Stimulated activated CD8-positive, alpha-beta memory T cell treated with anti-CD3 and anti-CD28 coated beads, Interleukin-12 subunit alpha, Interleukin-12 subunit beta, amount 100 ng/mL, for 1 hour (primary cell): ENCODE data around the gene TRIM31.
A peak's percentile ranks its signal among the peaks of the same experiment; 100 is the strongest.

Experiments
- DNase-seq: peaks from one replicate; pipeline ENCODE4 v3.0.0-alpha.2; 2020; ENCODE audit warnings: low read depth

TRIM31 gene

DNA sequence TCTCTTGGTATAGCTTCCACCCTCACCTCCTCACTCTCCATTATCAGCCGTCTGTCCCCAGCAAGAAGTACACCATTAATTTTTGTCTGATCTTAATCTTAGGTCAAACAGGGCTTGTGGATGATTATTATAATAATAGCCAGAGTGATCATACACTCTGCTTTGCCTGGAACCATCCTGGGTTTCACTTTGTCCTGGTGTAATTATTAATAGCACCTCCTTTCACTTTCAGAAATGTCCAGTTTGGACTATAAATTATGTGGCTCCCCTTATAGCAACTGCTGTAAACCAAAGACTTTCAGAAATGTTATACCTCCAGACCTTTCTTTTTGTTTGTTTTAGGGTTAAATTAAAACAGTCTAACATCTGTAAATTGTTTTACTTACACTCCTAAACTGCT is 951 bp upstream of the TRIM31 start:
- DNase-seq = no peak

- DNase-seq = no peak
Measured at GRCh38 chr6:30112402-30112994, 392 bp downstream of the TRIM31 start.

DNA sequence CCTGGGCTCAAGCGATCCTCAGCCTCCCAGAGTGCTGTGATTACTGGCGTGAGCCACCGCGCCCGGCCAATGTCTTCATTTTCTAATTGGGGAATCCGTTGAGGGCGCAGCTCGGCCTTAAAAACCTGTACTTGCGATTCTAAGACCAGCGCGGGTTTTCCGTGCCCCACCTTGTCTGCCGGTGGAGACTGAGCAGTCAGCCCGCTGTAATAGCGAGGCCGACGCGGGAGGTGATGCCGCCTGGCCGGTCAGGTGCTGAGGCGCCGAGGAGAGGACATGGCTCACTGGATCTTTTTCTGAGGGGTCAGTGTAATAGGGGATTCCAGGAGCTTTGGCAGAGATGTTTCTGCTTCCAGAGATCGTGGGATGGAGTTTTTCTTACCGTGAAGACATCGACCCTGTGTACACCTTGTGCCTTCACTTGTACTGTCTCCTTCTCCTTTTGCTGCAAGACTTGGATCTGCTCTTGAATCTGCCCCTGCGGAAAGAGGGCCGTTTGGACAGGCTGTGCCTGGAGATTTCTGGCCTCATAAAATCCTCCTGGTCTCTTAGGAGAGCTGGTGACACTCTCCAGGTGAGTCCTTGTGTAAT is 1.5 kb downstream of the TRIM31 start:
- DNase-seq = no peak

DNA sequence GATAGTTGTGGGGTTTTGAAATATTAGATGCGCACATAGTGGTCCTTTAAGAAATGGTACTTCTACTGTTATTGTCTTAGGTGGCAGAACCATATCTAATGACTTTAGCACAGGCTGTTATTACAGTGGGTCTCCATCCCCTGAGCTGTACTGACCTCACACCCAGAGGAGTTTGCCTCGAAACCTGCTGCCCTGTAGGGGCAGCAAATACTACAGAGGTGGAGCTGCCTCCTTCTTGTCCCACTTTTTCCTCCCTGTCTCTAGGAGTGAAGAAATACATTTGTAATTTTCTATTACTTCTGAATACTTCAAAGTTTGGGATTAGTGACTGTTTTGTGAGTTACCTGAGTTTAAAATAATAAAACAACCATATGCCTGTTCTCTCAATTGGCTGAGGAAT is 8.2 kb downstream of the TRIM31 start:
- DNase-seq = no peak

- DNase-seq = no peak
Measured at GRCh38 chr6:30103872-30104179, 9.1 kb downstream of the TRIM31 start.

DNA sequence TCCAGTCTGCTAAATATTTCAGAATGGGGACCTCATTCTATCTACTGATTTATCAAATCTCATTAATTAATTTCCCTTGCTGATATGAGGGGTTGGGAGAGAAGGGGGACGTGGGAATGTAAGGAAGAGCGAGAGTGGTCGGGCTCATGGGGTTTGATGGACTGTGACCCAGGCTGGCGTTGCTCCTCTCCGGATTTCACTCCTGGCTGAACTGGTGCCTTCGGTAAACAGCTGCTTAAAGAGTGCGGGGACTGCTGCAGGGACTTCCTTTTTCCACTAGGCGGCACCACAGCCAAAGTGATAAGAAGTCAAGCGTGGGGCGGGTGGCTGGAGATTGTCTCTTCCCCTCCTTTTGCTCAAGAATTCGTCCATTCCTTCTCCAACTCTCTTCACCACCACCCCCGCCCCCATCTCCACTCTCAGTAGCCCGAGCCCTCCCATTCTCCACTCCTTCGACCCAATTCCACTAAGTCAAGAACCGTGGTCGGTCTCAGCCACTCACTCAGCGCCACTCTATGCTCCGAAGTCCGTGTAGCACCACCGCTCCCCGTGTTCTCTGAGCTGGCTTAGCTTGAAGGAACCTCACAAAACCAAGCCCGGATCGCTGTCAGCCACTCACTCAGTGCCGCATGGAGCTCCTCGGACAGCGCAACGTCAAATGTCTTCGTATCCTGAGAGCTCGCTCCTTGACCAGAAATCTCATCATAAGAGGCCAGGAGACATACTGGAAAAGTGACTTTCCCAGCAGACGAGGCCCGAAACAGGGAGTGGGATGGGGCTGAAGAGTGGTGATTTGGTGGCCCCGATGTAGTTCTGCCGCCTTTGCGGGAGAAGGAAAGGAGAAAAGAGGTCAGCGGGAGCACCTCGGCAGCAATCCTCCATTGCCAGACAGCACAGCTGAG is 9.7 kb downstream of the TRIM31 start:
- peak; percentile 73 for DNase-seq

DNA sequence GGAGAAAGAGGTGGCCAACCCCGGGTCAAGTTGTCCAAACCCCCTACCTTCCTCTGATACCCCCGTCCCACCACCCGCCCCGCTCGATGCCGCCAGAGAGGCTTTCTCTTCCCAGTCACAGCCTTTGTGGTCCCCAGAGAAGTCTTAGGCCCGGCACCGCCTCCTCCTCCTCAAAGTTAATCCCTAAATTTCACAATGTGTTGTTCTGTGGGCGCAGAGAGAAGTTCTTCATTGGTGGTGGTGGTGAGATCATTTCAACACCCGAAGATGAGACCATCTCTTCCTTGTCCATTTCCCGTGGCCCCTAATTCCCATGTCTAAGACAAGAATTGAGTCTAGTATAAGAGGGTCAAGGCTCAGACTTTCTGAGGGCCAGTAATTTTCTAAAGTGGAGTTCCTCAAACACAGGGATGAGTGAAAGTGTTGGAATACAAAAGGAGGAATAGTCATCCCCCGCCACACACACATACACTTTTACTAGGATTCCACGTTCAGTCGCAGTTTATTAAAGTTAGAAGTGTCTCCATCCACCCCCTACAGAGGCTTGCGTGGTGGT is 10.4 kb downstream of the TRIM31 start:
- DNase-seq = no peak

DNA sequence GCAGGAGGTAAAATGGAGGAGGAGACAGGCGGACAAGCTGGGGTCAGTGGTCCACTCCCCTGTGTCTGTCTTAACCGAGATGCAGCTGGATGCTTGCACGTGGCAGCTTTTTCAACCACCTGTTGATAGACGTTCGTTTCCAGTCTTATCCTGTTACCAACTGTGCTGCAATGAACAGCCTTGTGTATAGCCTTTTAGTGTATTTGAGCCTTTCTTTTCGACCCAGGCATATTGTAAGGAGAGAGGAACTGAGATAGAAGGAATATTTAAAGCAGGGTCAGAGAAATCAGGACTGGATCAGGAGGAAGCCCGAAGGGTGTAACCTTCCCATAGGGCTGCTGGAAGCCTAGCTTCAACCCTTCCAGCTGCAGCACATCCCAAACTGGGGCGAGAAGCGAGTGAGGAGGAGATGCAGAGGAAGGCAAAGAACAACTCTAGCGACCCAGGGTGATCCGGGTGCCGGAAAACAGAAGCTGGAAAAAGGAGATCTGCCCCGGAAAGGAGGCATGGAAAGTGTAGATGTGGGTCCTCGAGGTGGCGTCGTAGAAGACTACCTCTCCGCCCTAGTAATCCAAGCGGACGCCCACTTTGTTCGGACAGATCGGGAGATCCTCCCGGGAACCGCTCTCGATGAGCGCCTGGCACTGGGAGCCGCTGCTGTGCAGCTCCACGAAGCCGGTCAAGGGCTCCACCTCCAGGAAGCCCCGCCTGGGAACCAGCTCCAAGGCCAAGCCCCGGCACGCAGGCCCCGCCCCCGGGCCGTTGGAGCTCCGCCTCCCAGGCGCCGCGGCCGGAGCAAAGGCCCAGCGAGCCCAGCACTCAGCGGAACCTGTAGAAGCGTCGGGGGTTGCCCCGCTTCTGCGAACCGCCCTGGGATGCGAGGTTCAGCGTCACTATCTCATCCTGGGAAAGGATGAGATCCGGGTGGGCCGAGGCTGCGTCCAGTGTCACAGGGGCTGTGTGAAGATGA is 11.2 kb downstream of the TRIM31 start:
- peak; percentile 37 for DNase-seq

DNA sequence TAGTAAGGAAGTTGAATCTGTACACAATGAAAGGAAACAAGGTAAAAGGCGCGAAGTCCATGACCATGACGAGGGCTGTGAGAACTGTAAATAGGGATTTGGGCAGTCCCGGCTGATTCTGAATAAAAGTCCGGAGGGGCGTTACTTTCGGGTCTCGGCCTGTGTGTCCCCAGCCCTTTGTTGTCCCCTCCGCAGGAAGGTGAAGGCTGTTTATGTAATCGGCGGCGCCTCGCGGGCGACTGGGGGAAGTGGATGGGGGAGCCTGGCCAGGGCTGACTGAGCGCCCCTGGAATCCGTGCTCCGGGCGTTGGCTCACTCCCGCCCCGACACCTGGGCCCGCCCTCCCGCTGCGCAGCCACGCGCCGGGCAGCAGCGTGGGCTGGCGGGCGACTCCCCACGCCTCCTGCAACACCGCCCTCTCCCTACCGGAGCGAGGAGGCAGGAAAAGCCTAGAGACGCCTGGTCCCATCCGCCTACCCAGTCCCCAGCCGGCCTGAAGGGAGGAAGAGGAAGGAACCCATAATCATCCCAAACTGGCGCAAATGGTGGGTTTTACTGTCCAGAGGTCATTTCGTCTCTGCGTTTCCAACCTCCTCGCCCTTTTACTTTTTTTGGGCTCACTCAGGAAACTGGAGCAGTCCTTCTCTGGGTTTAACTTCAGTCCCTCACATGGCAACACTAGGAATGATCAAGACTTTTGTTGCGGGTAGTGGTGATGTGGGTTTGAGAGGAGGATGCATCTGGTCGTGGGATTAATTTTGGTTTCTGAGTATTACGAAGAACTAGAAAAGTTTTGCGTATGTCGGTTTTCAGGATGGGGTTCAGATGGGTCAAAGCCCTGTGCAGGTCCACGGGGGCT is 12.1 kb downstream of the TRIM31 start:
- no peak for DNase-seq

DNA sequence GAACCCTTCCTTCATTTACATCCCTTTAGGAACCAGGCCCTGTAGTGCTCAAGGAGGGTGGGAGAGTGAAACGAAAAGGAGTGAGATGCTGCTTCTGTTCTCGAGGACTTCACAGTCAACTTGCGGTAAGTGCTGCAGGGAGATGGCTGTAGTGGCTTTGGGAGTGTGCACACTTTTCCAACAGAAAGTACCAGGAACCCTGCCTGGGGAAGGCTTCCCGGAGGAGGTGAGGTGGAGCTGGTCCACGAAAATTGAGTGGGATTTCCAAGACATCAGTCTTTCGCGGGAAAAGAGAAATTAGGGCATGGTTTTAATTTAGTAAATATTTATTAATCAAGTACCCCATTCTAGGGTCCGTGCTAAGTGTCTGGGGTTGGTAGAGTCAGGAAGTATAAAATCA is 12.7 kb downstream of the TRIM31 start:
- no peak for DNase-seq

- DNase-seq = no peak
Measured at GRCh38 chr6:30097902-30098768, 14.8 kb downstream of the TRIM31 start.

GRCh38 chr6:30096829-30097228 is 16.1 kb downstream of the TRIM31 start:
- DNase-seq = no peak

DNA sequence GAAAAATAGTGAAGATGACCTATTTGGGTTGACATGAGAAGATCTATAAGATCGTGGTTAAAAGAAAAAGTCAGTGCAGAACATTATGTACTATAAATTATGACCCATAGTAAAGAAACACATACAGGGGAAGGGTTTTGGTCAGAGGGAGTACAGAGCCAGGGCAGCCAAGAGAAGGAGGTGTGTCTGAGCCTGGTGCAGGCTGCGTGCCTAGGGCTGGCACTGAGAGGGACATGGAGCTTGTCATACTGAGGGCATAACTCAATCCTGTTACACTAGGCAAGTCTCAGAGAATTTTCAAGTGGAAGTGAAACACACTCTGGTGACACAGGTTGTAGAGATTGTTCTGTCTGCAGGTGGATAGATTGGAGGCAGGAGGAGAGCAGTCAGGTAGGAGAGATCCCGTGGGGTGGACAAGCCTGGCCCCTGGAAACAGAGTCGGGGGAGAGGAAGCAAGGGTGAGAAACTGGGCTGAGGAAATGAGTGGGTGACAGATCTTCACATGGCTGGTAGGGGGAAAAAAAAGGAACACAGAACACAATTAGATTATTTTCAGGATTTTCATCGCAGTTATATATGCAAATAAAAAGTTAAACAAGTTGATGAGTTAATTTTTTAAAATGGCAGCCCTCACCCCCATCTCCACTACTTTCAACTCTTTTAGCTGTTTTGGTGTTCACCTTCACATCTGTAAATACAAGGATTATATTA is 18.8 kb downstream of the TRIM31 start:
- DNase-seq = no peak

- DNase-seq = no peak
Measured at GRCh38 chr6:30092852-30093543, 19.9 kb downstream of the TRIM31 start.

GRCh38 chr6:30091577-30092381 is 21.1 kb downstream of the TRIM31 start:
- DNase-seq = no peak

- no peak for DNase-seq
Measured at GRCh38 chr6:30087876-30088275, 25.0 kb downstream of the TRIM31 start.

DNA sequence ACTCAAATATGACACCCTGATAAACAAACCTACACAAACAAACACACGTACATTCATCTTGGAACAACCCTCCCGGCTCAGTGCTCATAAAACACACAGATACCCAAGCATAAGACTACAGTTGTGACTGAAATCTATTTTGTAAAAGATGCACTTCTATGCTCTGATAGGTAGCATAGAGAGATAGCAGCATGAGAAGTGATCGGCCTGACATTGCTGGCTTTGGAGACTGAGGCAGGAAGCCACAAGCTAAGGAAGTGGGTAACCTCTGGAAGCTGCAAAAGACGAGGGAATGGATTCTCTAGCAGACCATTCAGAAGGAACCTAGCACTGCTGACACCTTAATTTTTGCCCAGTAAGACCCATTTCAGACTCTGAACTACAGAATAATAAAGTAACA is 35.7 kb downstream of the TRIM31 start:
- no peak for DNase-seq
